CD1c-positive myeloid dendritic cell (primary cell): Measurements from ENCODE around the gene BCR.

Experiments
- DNase-seq: peaks from one replicate; pipeline ENCODE4 v3.0.0-alpha.2; 2016; ENCODE audit errors: extremely low spot score

BCR gene

GRCh38 chr22:23245045-23245798, 64.9 kb downstream of the BCR start:
- DNase-seq: no peak

- peak; percentile 8 for DNase-seq
These were observed 65.5 kb downstream of the BCR start for GRCh38 chr22:23245799-23246136.

- DNase-seq: no peak
These were observed 66.9 kb downstream of the BCR start for GRCh38 chr22:23246982-23247766.

GRCh38 chr22:23248583-23248982, 68.3 kb downstream of the BCR start:
- DNase-seq: no peak

GRCh38 chr22:23250056-23250784, 69.9 kb downstream of the BCR start:
- no peak for DNase-seq

- no peak for DNase-seq
These were observed 70.6 kb downstream of the BCR start for GRCh38 chr22:23250785-23251363.

- DNase-seq: no peak
These were observed 71.3 kb downstream of the BCR start for GRCh38 chr22:23251445-23252093.

- no peak for DNase-seq
These were observed 73.3 kb downstream of the BCR start for GRCh38 chr22:23253475-23254055.

- DNase-seq: no peak
These were observed 75.3 kb downstream of the BCR start for GRCh38 chr22:23255506-23256170.

- DNase-seq: no peak
These were observed 76.0 kb downstream of the BCR start for GRCh38 chr22:23256171-23256932.

GRCh38 chr22:23256986-23257888, 76.9 kb downstream of the BCR start:
- DNase-seq: no peak

GRCh38 chr22:23257889-23258825, 77.8 kb downstream of the BCR start:
- DNase-seq: no peak

- no peak for DNase-seq
These were observed 78.5 kb downstream of the BCR start for GRCh38 chr22:23258826-23259170.

- no peak for DNase-seq
These were observed 79.8 kb downstream of the BCR start for GRCh38 chr22:23259916-23260644.

GRCh38 chr22:23260645-23261581, 80.6 kb downstream of the BCR start:
- no peak for DNase-seq

- no peak for DNase-seq
These were observed 81.7 kb downstream of the BCR start for GRCh38 chr22:23261900-23262450.
